Measurements from ENCODE around the gene PRR5L.

PRR5L gene, protein sequence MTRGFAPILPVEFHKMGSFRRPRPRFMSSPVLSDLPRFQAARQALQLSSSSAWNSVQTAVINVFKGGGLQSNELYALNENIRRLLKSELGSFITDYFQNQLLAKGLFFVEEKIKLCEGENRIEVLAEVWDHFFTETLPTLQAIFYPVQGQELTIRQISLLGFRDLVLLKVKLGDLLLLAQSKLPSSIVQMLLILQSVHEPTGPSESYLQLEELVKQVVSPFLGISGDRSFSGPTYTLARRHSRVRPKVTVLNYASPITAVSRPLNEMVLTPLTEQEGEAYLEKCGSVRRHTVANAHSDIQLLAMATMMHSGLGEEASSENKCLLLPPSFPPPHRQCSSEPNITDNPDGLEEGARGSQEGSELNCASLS

DNA sequence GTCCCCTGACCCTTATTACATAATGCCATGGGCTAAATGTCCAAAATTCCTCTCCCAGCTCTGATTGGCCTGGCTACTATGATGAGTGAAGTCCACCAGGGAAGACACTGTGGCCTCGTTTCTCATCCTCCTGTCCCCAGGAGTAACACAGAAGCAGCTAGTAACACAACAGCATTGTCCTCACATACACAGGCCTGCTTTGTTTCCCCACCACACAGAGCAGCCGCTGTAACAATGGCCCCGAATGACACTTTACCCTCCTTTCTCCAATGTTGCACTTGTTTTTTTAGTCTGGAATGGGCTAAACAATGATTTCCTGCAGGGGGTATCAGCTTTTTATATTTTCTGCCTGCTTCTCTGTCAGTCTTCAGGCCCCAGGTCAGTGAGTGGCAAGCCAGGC lies at the start of gene PRR5L:
Gene PRR5L, plus strand, starts transcription at position 363 of the 400 bp plus-strand sequence. CDS start 104,834 bp downstream, outside the sequence.
- TF ChIP-seq POLR2A (IDR thresholded peaks at IDR 0.05; ENCODE audit: low read length) (no peak), GATA1 (IDR thresholded peaks at IDR 0.05; ENCODE audit: low read depth, low read length) (no peak)
- DNase-seq, result no peak

DNA sequence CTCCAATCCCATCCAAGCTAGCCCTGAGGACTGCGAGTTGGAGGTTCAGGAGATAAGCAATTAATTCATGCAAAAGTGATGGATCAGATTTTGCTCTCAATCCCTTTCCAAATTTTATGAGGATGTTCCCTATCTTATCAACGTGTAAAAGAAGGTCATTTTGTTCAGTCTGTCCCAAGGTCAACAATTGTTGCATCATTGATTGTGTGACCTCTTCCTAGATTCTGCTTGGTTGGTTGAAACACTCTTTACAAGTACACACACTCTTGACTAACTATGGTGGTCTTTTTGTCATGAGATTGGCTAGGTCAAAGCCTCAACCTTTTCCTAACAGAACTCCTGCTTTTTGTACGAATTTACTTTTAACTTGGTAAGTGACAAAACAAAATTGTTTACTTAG lies 48.6 kb upstream of the PRR5L start:
- no peak for TF ChIP-seq GATA1 (IDR thresholded peaks at IDR 0.05; ENCODE audit: low read depth, low read length)
- TF ChIP-seq POLR2A (IDR thresholded peaks at IDR 0.05; ENCODE audit: low read length), result no peak
- DNase-seq, result no peak

DNA sequence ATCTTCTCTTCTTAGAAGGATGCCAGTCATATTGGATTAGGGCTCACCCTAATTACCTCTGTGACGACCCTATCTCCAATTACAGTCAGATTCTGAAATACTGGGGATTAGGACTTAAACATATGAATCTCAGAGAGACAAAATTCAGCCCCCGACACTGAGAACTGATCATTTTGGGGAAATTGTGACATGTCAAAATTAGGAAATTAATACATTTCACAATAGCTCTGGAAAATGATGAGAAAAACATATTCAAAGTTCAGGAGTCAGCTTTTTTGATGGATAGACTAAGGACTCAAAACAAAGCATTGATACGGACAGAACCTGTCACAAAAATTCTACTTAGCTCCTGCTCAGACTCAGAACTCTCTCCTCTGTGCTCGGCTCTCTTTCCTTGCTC lies 47.7 kb upstream of the PRR5L start:
- no peak for DNase-seq
- TF ChIP-seq POLR2A (IDR thresholded peaks at IDR 0.05; ENCODE audit: low read length) (no peak), GATA1 (IDR thresholded peaks at IDR 0.05; ENCODE audit: low read depth, low read length) (no peak)

DNA sequence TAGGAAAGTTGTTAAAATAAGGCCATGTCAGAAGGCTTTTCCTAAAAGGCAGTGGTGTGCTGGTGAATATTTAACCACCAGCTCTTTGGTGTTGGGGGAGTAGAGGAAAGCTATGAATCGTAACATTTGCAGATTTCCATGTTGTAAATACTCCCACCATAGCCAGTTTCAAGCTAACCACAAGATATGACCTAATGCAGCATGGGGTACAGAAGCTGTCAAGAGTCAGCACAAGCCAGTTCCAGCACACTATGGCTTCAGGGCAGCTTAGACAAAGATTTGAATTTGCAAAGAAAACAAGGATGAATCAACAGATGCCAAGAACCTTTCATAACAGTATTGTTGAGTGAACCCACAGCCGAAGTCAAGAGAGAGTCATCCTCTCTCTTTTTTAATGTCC lies 46.8 kb upstream of the PRR5L start:
- no peak for DNase-seq
- TF ChIP-seq GATA1 (IDR thresholded peaks at IDR 0.05; ENCODE audit: low read depth, low read length) (no peak), POLR2A (IDR thresholded peaks at IDR 0.05; ENCODE audit: low read length) (no peak)

DNA sequence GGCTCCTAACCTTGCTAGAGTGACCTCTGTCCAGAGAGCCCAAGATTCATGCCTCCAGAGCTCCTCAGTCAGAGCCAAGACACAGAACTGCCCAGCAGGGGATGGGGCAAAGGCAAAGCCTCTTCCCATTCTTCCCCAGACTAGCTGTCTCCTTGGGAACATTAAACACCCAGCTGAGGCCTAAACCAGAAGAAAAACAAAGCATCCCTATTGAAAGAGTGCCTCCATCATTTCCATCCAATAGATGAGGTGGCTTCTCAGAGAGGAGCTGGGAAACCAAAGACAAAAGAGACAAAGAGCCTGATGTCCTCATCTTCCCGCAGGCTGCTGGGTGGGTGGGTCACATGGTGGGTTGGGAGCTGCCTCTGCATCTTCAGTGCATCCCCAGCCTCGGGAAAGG lies 44.3 kb upstream of the PRR5L start:
- DNase-seq, result no peak
- TF ChIP-seq GATA1 (IDR thresholded peaks at IDR 0.05; ENCODE audit: low read depth, low read length) (no peak), POLR2A (IDR thresholded peaks at IDR 0.05; ENCODE audit: low read length) (no peak)

DNA sequence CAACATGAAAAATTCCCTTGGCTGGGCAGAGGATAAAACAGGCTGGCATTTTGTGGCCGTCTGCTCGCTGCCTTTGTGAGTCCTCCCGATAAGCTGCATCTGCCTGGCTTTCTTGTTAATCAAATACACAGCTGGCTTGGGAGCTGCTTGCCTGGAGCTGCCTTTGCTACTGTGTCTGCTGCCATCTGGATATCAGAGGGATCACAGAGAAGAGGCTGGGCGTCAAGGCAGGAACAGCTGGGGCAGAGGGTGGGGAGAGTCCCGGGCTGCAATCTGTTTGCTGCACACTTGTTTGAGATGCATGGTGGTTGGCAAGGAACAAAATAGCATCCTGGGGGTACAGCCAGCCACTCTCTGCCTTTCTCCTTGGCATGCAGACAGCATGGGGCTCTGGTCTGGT lies 42.9 kb upstream of the PRR5L start:
- TF ChIP-seq GATA1 (IDR thresholded peaks at IDR 0.05; ENCODE audit: low read depth, low read length), result no peak
- no peak for TF ChIP-seq POLR2A (IDR thresholded peaks at IDR 0.05; ENCODE audit: low read length)
- DNase-seq, result peak in 1 of 2 experiments; percentile 35

DNA sequence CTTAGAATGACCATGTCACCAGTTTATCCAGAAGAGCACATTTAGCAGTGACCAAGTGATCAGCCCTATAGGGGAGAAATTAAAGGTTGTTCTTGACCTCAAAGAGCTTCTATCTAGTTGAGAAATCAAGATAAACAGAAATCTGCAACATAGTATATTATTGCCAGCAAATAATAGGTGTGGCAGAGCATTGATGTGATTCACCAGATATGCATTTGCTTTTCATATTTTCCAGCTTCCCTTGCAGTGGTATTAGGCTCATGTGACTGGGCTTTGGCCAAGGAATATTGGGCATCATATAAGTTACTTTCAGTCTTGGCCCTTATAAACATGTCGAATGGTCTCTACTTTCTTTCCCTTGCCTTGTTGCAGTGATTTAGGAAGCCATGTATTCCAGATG lies 41.4 kb upstream of the PRR5L start:
- TF ChIP-seq POLR2A (IDR thresholded peaks at IDR 0.05; ENCODE audit: low read length) (no peak), GATA1 (IDR thresholded peaks at IDR 0.05; ENCODE audit: low read depth, low read length) (no peak)
- no peak for DNase-seq

DNA sequence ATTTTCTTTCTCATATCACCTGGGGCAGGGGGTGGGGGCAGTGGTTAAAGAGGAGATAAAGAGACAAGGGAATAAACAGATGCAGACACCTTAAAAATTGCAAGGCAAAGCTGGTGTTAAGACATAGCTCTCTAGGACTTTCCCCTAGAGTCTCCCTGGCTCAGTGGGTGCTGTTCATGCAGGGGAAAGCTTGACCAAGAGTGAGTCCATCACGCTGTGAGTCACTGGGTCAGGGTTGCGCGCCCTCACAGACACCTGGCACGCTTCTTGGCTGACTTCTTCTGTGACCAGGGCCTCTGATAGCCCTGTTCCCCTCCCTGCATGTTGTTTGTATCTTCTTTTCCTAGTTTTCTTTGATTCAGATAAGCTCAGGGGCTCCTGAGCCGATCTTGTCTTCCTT lies 38.7 kb upstream of the PRR5L start:
- no peak for TF ChIP-seq POLR2A (IDR thresholded peaks at IDR 0.05; ENCODE audit: low read length)
- no peak for TF ChIP-seq GATA1 (IDR thresholded peaks at IDR 0.05; ENCODE audit: low read depth, low read length)
- DNase-seq, result no peak

DNA sequence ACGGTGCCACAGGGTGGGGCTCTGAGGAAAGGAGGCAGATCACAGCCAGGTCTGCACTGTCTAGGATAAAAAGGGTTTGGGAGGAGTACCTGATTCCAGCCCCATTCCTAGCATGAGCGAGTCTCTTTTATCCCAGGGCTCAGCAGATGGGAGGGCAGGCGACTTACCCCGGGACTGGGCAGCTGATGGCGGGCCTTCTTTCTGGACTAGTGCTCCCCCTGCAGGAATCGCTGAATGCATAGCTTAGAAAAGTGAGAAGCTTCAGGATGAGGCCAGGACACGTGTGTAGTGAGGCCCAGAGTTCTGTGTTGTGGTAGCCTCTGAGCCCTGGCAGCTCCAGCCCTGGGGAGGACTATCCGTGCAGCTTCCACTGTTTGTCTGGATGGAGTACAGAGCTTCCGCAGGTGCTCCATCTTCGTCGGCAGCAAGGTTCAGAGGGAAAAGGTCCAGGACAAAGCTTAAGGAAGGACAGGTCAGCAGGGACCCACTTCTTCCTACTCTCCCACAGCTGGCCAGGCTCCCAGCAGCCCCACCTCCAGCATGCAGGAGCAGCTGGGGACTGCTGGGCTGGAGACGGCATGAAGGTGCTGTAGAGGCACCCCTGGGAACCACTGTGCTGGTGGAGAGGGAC lies 37.2 kb upstream of the PRR5L start:
- TF ChIP-seq GATA1 (IDR thresholded peaks at IDR 0.05; ENCODE audit: low read depth, low read length), result no peak
- DNase-seq, result peak; percentile 52 to 59

DNA sequence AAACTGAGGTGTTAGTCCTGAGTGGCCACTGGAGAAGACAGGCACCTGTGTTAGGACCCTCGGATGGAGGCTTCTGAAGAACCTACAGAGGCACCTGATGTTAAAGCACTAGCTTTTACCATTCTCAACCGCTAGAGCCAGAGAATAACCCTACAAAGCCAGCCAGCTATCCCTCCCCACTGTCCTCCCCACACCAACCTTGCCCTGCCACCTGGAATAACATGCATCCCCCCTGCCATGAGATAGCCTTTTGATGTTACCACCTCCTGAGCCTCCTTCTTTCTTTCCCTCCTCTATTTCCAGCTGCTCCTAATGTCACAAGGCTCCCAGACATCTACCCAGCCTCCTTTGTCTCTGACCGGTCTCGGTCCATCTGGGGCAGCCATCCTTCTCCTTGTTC lies 35.0 kb upstream of the PRR5L start:
- TF ChIP-seq GATA1 (IDR thresholded peaks at IDR 0.05; ENCODE audit: low read depth, low read length) (no peak), POLR2A (IDR thresholded peaks at IDR 0.05; ENCODE audit: low read length) (no peak)
- DNase-seq, result no peak

DNA sequence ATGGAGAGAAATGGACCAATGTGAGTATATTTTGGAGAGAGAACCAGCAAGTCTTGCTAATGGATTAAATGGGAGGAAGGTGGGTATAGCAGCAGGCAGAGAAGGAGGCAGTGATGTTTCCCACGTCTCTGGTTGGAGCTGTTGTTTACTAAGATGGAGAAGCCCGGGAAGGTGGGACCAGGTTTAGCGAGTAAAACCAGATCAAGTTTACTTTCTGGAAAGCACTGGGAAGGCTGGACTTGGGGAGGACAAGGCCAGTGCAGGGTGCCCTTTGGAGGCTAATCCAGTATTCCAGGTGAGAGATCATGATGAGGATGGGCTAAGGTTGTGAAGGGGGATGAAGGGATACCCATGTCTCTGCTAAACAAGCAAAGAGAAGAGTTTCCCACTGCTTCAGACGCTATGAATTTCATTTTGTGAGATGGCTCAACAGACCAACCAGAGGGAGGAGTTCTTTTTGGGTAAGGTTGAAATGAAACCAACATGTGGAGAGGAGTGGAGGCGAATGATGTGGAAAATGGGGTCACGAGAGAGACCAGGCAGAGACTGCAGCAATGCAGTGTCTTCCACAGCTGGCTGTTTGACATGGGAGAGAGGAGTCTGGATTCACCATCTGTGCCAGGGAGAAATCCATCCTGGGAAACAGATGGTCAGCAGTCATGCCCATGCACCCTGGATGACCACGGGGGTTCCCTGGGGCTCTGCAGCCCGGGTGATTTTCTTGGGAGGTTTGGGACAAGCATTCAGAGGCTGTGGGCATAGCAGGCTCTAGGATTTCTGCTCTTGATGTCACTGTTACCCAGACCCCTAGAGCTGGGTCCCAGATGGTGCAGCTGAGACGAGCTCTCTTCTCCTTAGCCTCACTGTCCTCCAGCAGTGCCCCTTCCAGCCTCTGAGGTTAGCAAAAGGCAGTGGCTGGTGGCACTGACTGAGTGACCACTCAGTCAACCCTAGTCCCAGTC lies 31.8 kb upstream of the PRR5L start:
- no peak for TF ChIP-seq GATA1 (IDR thresholded peaks at IDR 0.05; ENCODE audit: low read depth, low read length)
- TF ChIP-seq POLR2A (IDR thresholded peaks at IDR 0.05; ENCODE audit: low read length), result no peak
- DNase-seq, result no peak

DNA sequence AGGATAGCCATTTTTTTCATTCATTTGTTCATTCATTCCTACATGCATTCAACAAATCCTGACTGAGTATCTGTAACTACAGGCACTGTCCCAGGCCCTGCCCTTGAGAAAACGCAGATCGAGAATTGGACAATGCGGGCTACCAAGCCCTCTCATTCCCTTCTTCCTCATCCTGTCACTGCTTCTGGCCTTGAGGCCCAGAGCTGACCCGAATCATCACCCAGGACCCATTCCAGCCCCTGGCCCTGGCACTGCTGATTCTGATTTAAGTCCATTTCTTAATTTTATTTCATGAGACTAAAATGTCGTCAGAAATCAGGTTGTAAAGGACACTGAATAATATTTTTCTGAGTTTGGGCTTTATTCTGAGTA lies 31.1 kb upstream of the PRR5L start:
- DNase-seq, result no peak
- TF ChIP-seq POLR2A (IDR thresholded peaks at IDR 0.05; ENCODE audit: low read length) (no peak), GATA1 (IDR thresholded peaks at IDR 0.05; ENCODE audit: low read depth, low read length) (no peak)

DNA sequence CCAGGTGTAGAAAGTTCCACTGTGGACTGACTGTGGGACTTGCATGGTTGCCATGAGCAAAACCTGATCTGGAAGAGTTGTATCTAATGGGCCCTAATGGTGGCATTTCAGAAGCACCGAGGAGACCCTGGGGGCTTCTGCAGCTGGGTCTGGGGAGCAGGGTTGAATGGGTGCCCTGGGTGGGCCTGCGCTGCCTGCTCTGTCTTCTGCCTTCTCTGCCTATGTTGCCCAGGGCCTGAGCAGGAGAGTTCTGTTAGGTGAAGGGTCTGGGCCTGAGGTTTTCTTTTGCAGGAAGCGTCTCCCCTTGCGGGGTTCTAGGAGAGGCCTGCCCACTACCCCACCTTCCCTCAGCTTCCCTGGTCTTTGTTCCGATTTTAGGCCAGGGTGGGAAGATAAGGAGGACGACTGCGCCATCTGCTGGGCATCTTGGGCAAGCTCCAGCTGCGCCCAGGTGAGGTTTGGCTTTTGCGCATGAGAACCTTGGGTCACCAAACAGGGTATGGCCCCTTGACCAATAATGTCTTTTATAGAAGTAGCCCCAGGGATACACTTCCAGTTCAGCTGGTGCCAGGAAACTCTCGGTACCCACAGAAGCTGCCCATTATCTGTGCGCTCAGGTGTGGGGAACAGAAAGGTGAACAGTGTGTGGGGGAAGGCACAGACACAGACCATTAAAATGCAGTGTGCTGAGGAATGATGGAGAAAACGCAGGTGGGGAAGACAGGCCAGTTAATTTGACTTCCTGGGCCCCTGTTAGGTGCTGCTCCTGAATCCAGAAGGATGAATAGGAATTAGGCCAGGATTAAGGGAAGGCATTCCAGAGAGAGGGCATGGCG lies 30.1 kb upstream of the PRR5L start:
- DNase-seq, result peak; percentile 47 to 77
- TF ChIP-seq POLR2A (IDR thresholded peaks at IDR 0.05; ENCODE audit: low read length) (no peak), GATA1 (IDR thresholded peaks at IDR 0.05; ENCODE audit: low read depth, low read length) (no peak)

Measured in erythroblast (primary cell).